HEK293 (cell line): ENCODE results near the gene MAP1A.

Experiments
- KLF1 ChIP-seq: fragments of 450-650 bp; formaldehyde crosslinking; IDR thresholded peaks from 2 replicates; pipeline ENCODE4 v1.5.1; 2016; ENCODE audit warnings: missing biosample characterization, missing genetic modification characterization
- KLF16 ChIP-seq: fragments of 450-650 bp; formaldehyde crosslinking; IDR thresholded peaks from 2 replicates; pipeline ENCODE4 v1.5.1; 2017; ENCODE audit warnings: missing biosample characterization, missing genetic modification characterization
- PBX3 ChIP-seq: sonication (generic); formaldehyde crosslinking; IDR thresholded peaks from 2 replicates; pipeline ENCODE4 v1.8.1; 2022; ENCODE audit warnings: mild to moderate bottlenecking, moderate library complexity, missing genetic modification reagents
- PRDM1 ChIP-seq: fragments of 450-650 bp; formaldehyde crosslinking; IDR thresholded peaks from 2 replicates; pipeline ENCODE4; 2016; ENCODE audit warnings: missing biosample characterization, missing genetic modification characterization
- SETDB1 ChIP-seq: IDR thresholded peaks from one replicate; pipeline ENCODE4 v1.6.1; 2017; ENCODE audit warnings: mild to moderate bottlenecking, low read length, moderate library complexity, mixed read lengths; ENCODE audit not compliant: insufficient read length
- SP3 ChIP-seq: fragments of 450-650 bp; formaldehyde crosslinking; IDR thresholded peaks from 2 replicates; pipeline ENCODE4 v1.5.1; 2016; ENCODE audit warnings: missing biosample characterization, missing genetic modification characterization
- TCF7L2 ChIP-seq: IDR thresholded peaks from 2 replicates; pipeline ENCODE4 v1.6.1; 2011; ENCODE audit warnings: low read depth, mild to moderate bottlenecking, inconsistent platforms, low read length, moderate library complexity, borderline replicate concordance
- ZBTB11 ChIP-seq: fragments of 450-650 bp; formaldehyde crosslinking; conservative IDR thresholded peaks from 2 replicates; pipeline ENCODE4 v1.5.1; 2016; ENCODE audit warnings: low read depth, missing biosample characterization, missing genetic modification characterization
- ZBTB26 ChIP-seq: fragments of 450-650 bp; formaldehyde crosslinking; optimal IDR thresholded peaks from 2 replicates; pipeline ENCODE3; 2016; ENCODE audit warnings: missing biosample characterization, mild to moderate bottlenecking, missing genetic modification characterization
- ZBTB48 ChIP-seq: fragments of 450-650 bp; formaldehyde crosslinking; IDR thresholded peaks from 2 replicates; pipeline ENCODE4 v1.5.1; 2016; ENCODE audit warnings: missing biosample characterization, missing genetic modification characterization
- ZFP3 ChIP-seq: fragments of 450-650 bp; formaldehyde crosslinking; IDR thresholded peaks from 2 replicates; pipeline ENCODE4 v1.5.1; 2016; ENCODE audit warnings: low read depth, missing biosample characterization, missing genetic modification characterization
- ZNF112 ChIP-seq: fragments of 450-650 bp; formaldehyde crosslinking; IDR thresholded peaks from 2 replicates; pipeline ENCODE4 v1.5.0; 2017; ENCODE audit warnings: missing biosample characterization, missing genetic modification characterization
- ZNF138 ChIP-seq: fragments of 450-650 bp; formaldehyde crosslinking; IDR thresholded peaks from 2 replicates; pipeline ENCODE4 v1.5.1; 2016; ENCODE audit warnings: missing biosample characterization, missing genetic modification characterization, borderline replicate concordance
- ZNF140 ChIP-seq: fragments of 450-650 bp; formaldehyde crosslinking; IDR thresholded peaks from 2 replicates; pipeline ENCODE4 v1.5.1; 2016; ENCODE audit warnings: missing biosample characterization, missing genetic modification characterization
- ZNF146 ChIP-seq: fragments of 450-650 bp; formaldehyde crosslinking; IDR thresholded peaks from 2 replicates; pipeline ENCODE4 v1.5.1; 2016; ENCODE audit warnings: missing biosample characterization, missing genetic modification characterization
- ZNF148 ChIP-seq: fragments of 450-650 bp; formaldehyde crosslinking; IDR thresholded peaks from 2 replicates; pipeline ENCODE4 v1.5.0; 2017; ENCODE audit warnings: missing biosample characterization, missing genetic modification characterization, borderline replicate concordance
- ZNF16 ChIP-seq: fragments of 450-650 bp; formaldehyde crosslinking; IDR thresholded peaks from 2 replicates; pipeline ENCODE4 v1.5.1; 2016; ENCODE audit warnings: low read depth, missing biosample characterization, missing genetic modification characterization
- ZNF169 ChIP-seq: fragments of 450-650 bp; formaldehyde crosslinking; IDR thresholded peaks from 2 replicates; pipeline ENCODE4 v1.5.1; 2016; ENCODE audit warnings: missing biosample characterization, missing genetic modification characterization
- ZNF174 ChIP-seq: fragments of 450-650 bp; formaldehyde crosslinking; IDR thresholded peaks from 2 replicates; pipeline ENCODE4 v1.5.0; 2017; ENCODE audit warnings: missing biosample characterization, mild to moderate bottlenecking, missing genetic modification characterization
- ZNF2 ChIP-seq: fragments of 450-650 bp; formaldehyde crosslinking; IDR thresholded peaks from 2 replicates; pipeline ENCODE4 v1.5.1; 2016; ENCODE audit warnings: missing biosample characterization, missing genetic modification characterization
- ZNF23 ChIP-seq: fragments of 450-650 bp; formaldehyde crosslinking; IDR thresholded peaks from 2 replicates; pipeline ENCODE4 v1.5.1; 2016; ENCODE audit warnings: missing biosample characterization, missing genetic modification characterization, borderline replicate concordance
- ZNF24 ChIP-seq: fragments of 450-650 bp; formaldehyde crosslinking; IDR thresholded peaks from 2 replicates; pipeline ENCODE4 v1.5.1; 2016; ENCODE audit warnings: missing biosample characterization, missing genetic modification characterization
- ZNF394 ChIP-seq: fragments of 450-650 bp; formaldehyde crosslinking; IDR thresholded peaks from 2 replicates; pipeline ENCODE4 v1.5.1; 2016; ENCODE audit warnings: missing biosample characterization, missing genetic modification characterization, mild to moderate bottlenecking, moderate library complexity, borderline replicate concordance
- ZNF48 ChIP-seq: fragments of 450-650 bp; formaldehyde crosslinking; IDR thresholded peaks from 2 replicates; pipeline ENCODE4 v1.5.1; 2016; ENCODE audit warnings: missing biosample characterization, missing genetic modification characterization
- ZNF530 ChIP-seq: fragments of 450-650 bp; formaldehyde crosslinking; IDR thresholded peaks from 2 replicates; pipeline ENCODE4 v1.5.1; 2016; ENCODE audit warnings: low read depth, missing biosample characterization, missing genetic modification characterization
- ZNF555 ChIP-seq: fragments of 450-650 bp; formaldehyde crosslinking; conservative IDR thresholded peaks from 2 replicates; pipeline ENCODE4 v1.5.1; 2017; ENCODE audit warnings: missing biosample characterization, mild to moderate bottlenecking, missing genetic modification characterization, inconsistent platforms
- ZNF561 ChIP-seq: fragments of 450-650 bp; IDR thresholded peaks from 2 replicates; pipeline ENCODE4 v1.5.1; 2018; ENCODE audit warnings: missing biosample characterization, missing genetic modification characterization, borderline replicate concordance
- ZNF596 ChIP-seq: fragments of 450-650 bp; IDR thresholded peaks from 2 replicates; pipeline ENCODE4 v1.5.0; 2018; ENCODE audit warnings: missing biosample characterization, mild to moderate bottlenecking, missing genetic modification characterization, moderate library complexity
- ZNF670 ChIP-seq: fragments of 450-650 bp; formaldehyde crosslinking; IDR thresholded peaks from 2 replicates; pipeline ENCODE4 v1.5.1; 2016; ENCODE audit warnings: missing biosample characterization, missing genetic modification characterization, low read depth
- ZNF785 ChIP-seq: fragments of 450-650 bp; formaldehyde crosslinking; IDR thresholded peaks from 2 replicates; pipeline ENCODE4 v1.5.1; 2016; ENCODE audit warnings: missing biosample characterization, missing genetic modification characterization
- ZSCAN4 ChIP-seq: fragments of 450-650 bp; formaldehyde crosslinking; IDR thresholded peaks from 2 replicates; pipeline ENCODE4 v1.5.1; 2017; ENCODE audit warnings: missing biosample characterization, missing genetic modification characterization

The MAP1A gene

GRCh38 chr15:43510200-43511011, 7.0 kb upstream of the MAP1A start (continued):
- TF ChIP-seq ZNF146 (tag by site-specific recombination): no peak
- TF ChIP-seq ZNF169: no peak
- TF ChIP-seq ZNF140: no peak
- TF ChIP-seq SETDB1: no peak
- no peak for TF ChIP-seq ZFP3 (tag by site-specific recombination)
- TF ChIP-seq ZNF48 (tag by site-specific recombination): no peak
- no peak for TF ChIP-seq ZNF785 (tag by site-specific recombination)
- TF ChIP-seq ZNF24 (tag by site-specific recombination): peak; percentile 66; the same call in 1 of the 2 replicates
- TF ChIP-seq ZNF555 (tag by site-specific recombination): no peak
- peak; percentile 83 for TF ChIP-seq SP3
- no peak for TF ChIP-seq TCF7L2
- TF ChIP-seq ZNF670 (tag by site-specific recombination): no peak
- no peak; the same call in none of the 2 replicates for TF ChIP-seq ZBTB11 (tag by site-specific recombination)
- TF ChIP-seq ZNF394: no peak
- TF ChIP-seq PBX3: no peak
- peak; percentile 30; the same call in 1 of the 2 replicates for TF ChIP-seq ZBTB48
- no peak for TF ChIP-seq ZNF138
- TF ChIP-seq ZNF561: 0 out of 2 replicates have a peak, but pooled peaks have one; percentile 25
- no peak for TF ChIP-seq ZNF148 (tag by site-specific recombination)
- TF ChIP-seq KLF16 (tag by site-specific recombination): peak; percentile 69
- no peak for TF ChIP-seq ZNF596
- TF ChIP-seq ZBTB26 (tag by site-specific recombination): peak; percentile 73
- no peak for TF ChIP-seq ZNF530 (tag by site-specific recombination)
- TF ChIP-seq ZNF23: no peak
- TF ChIP-seq PRDM1: no peak
- TF ChIP-seq KLF1 (tag by site-specific recombination): peak; percentile 94
- no peak for TF ChIP-seq ZSCAN4 (tag by site-specific recombination)
- peak; percentile 41; the same call in 1 of the 2 replicates for TF ChIP-seq ZNF2 (tag by site-specific recombination)
- TF ChIP-seq ZNF112 (tag by site-specific recombination): no peak
- no peak for TF ChIP-seq ZNF174 (tag by site-specific recombination)
- no peak for TF ChIP-seq ZNF16 (tag by site-specific recombination)
